HepG2 (cell line): ENCODE measurements around the gene ITIH2. TPM values are rescaled to one million over a fixed set of nuclear protein-coding genes. Genes with fewer than 3 reads are reported as not detected.

Experiments used
- ARNT2 ChIP-seq: sonication (generic); formaldehyde crosslinking; IDR thresholded peaks from 2 replicates; pipeline ENCODE4 v1.8.0; 2022; ENCODE audit warnings: mild to moderate bottlenecking, low read depth, missing genetic modification reagents, moderate library complexity
- ESRRA ChIP-seq: sonication (generic); formaldehyde crosslinking; IDR thresholded peaks from 2 replicates; pipeline ENCODE4 v1.5.1; 2020; ENCODE audit warnings: mild to moderate bottlenecking, low read depth, missing genetic modification reagents
- GLMP ChIP-seq: sonication (generic); formaldehyde crosslinking; IDR thresholded peaks from 2 replicates; pipeline ENCODE4 v1.9.0; 2021; ENCODE audit warnings: missing genetic modification reagents, mild to moderate bottlenecking, borderline replicate concordance
- HOXA5 ChIP-seq: sonication (generic); formaldehyde crosslinking; IDR thresholded peaks from 2 replicates; pipeline ENCODE4 v1.4.0; 2020; ENCODE audit warnings: missing genetic modification reagents
- JUN ChIP-seq: sonication (generic); formaldehyde crosslinking; IDR thresholded peaks from 2 replicates; pipeline ENCODE4 v1.4.0; 2020; ENCODE audit warnings: mild to moderate bottlenecking, missing genetic modification reagents
- JUND ChIP-seq: sonication (generic); formaldehyde crosslinking; IDR thresholded peaks from 2 replicates; pipeline ENCODE4 v1.8.0; 2022; ENCODE audit warnings: mild to moderate bottlenecking, missing genetic modification reagents
- KAT7 ChIP-seq: IDR thresholded peaks from 2 replicates; pipeline ENCODE4 v1.6.1; 2018; ENCODE audit warnings: borderline replicate concordance, missing compliant biosample characterization
- LRRFIP1 ChIP-seq: sonication (generic); formaldehyde crosslinking; conservative IDR thresholded peaks from 2 replicates; pipeline ENCODE4 v1.4.0; 2020; ENCODE audit warnings: missing genetic modification reagents
- NFIC ChIP-seq: IDR thresholded peaks from 2 replicates; pipeline ENCODE4 v1.6.1; 2012; ENCODE audit warnings: mild to moderate bottlenecking, low read length, inconsistent platforms
- PAWR ChIP-seq: sonication (generic); formaldehyde crosslinking; IDR thresholded peaks from 2 replicates; pipeline ENCODE4 v1.4.0; 2020; ENCODE audit warnings: missing genetic modification reagents, mild to moderate bottlenecking, borderline replicate concordance
- RFXAP ChIP-seq: sonication (generic); formaldehyde crosslinking; IDR thresholded peaks from 2 replicates; pipeline ENCODE4 v1.4.0; 2020; ENCODE audit warnings: missing genetic modification reagents, borderline replicate concordance
- SP2 ChIP-seq: sonication (generic); formaldehyde crosslinking; IDR thresholded peaks from 2 replicates; pipeline ENCODE4 v1.5.1; 2020; ENCODE audit warnings: mild to moderate bottlenecking, missing genetic modification reagents
- SRSF1 ChIP-seq: fragments of 200-400 bp; formaldehyde crosslinking; optimal IDR thresholded peaks from 2 replicates; pipeline ENCODE3; 2017; ENCODE audit warnings: mild to moderate bottlenecking, low read depth, low read length, moderate library complexity
- SSRP1 ChIP-seq: IDR thresholded peaks from 2 replicates; pipeline ENCODE4 v1.6.1; 2016; ENCODE audit warnings: control low read depth
- TAF1 ChIP-seq: sonication (generic); formaldehyde crosslinking; IDR thresholded peaks from 2 replicates; pipeline ENCODE4 v1.4.0; 2020; ENCODE audit warnings: missing genetic modification reagents
- U2AF1 ChIP-seq: fragments of 200-400 bp; formaldehyde crosslinking; optimal IDR thresholded peaks from 2 replicates; pipeline ENCODE3; 2017; ENCODE audit warnings: mild to moderate bottlenecking, low read depth, low read length
- ZNF12 ChIP-seq: sonication (generic); formaldehyde crosslinking; IDR thresholded peaks from 2 replicates; pipeline ENCODE4 v1.5.0; 2020; ENCODE audit warnings: missing genetic modification reagents
- ZNF263 ChIP-seq: sonication (generic); formaldehyde crosslinking; IDR thresholded peaks from 2 replicates; pipeline ENCODE4 v1.4.0; 2020; ENCODE audit warnings: missing genetic modification reagents
- ZNF280B ChIP-seq: sonication (generic); formaldehyde crosslinking; IDR thresholded peaks from 2 replicates; pipeline ENCODE4 v1.5.0; 2020; ENCODE audit warnings: missing genetic modification reagents, mild to moderate bottlenecking, borderline replicate concordance
- ZNF292 ChIP-seq: sonication (generic); formaldehyde crosslinking; IDR thresholded peaks from 2 replicates; pipeline ENCODE4 v1.8.1; 2022; ENCODE audit warnings: mild to moderate bottlenecking, low read depth, missing genetic modification reagents, borderline replicate concordance
- ZNF550 ChIP-seq: sonication (generic); formaldehyde crosslinking; IDR thresholded peaks from 2 replicates; pipeline ENCODE4 v1.4.0; 2020; ENCODE audit warnings: mild to moderate bottlenecking, missing genetic modification reagents, borderline replicate concordance
- ZNF644 ChIP-seq: IDR thresholded peaks from 2 replicates; pipeline ENCODE4 v1.6.1; 2016; ENCODE audit warnings: low read depth
- ZNF792 ChIP-seq: IDR thresholded peaks from 2 replicates; pipeline ENCODE4 v1.6.1; 2016
- polyA plus RNA-seq, 8 experiments: library from polyadenylated mRNA; depleted of rRNA in 3 of 8; stranded (reverse) in 7 of 8; unstranded in 1 of 8; fragments of >200 nt; fragmentation: Illumina TruSeq in 4 of 8; extraction: Trizol in 4 of 8; gene quantifications; 2 replicates each; pipeline versions ENCODE4 v1.2.1 to v1.2.3, GENCODE V29; 2011 to 2016; ENCODE audit warnings: low read depth in 4 of 8, missing spikeins in 1 of 8, mixed read lengths in 1 of 8; ENCODE audit not compliant: insufficient read depth in 1 of 8
- total RNA-seq, 5 experiments: library from RNA; depleted of rRNA; stranded (reverse); fragments of >200 nt; fragmentation: Illumina TruSeq; extraction: Trizol; gene quantifications; 2 replicates each; pipeline ENCODE4 v1.2.3, GENCODE V29; 2016; ENCODE audit warnings: low read depth in 1 of 5

ITIH2 gene
- total and polyA plus RNA-seq, 2 of the 13 experiments (the other 11 are each of a cell fraction or from before 2014, with no cell fraction given) = 1,197 to 1,427 TPM

GRCh38 chr10:7787857-7788638 lies 84.9 kb downstream of the ITIH2 start, which contains the start of the genes ATP5F1C and KIN (continued):
- TF ChIP-seq PAWR = no peak
- TF ChIP-seq ZNF292 (CRISPR knock-in tag) = peak; percentile 31; the same call in 1 of the 2 replicates
- TF ChIP-seq SP2 = peak; percentile 88
- no peak for TF ChIP-seq NFIC
- no peak for TF ChIP-seq JUND (CRISPR knock-in tag)
- peak; percentile 88; the same call in 1 of the 2 replicates for TF ChIP-seq KAT7 (CRISPR knock-in tag)
- no peak for TF ChIP-seq JUN (CRISPR knock-in tag)
- no peak for TF ChIP-seq RFXAP (CRISPR knock-in tag)
- TF ChIP-seq SRSF1 = no peak
- peak; percentile 71; the same call in 1 of the 2 replicates for TF ChIP-seq ZNF792 (CRISPR knock-in tag)
- TF ChIP-seq ZNF644 (CRISPR knock-in tag) = peak; percentile 66; the same call in 1 of the 2 replicates
- 0 out of 2 replicates have a peak, but pooled peaks have one; percentile 70 for TF ChIP-seq GLMP (CRISPR knock-in tag)
- TF ChIP-seq HOXA5 (CRISPR knock-in tag) = no peak; the same call in 1 of the 2 replicates
- TF ChIP-seq ZNF280B (CRISPR knock-in tag) = peak; percentile 43; the same call in 1 of the 2 replicates
- TF ChIP-seq U2AF1 = no peak
- TF ChIP-seq ESRRA (CRISPR knock-in tag) = peak; percentile 48; the same call in 1 of the 2 replicates
- no peak for TF ChIP-seq LRRFIP1 (CRISPR knock-in tag)
- TF ChIP-seq ZNF12 = no peak
- no peak for TF ChIP-seq ZNF550 (CRISPR knock-in tag)
- no peak for TF ChIP-seq ZNF263
- no peak for TF ChIP-seq SSRP1 (CRISPR knock-in tag)
- TF ChIP-seq TAF1 (CRISPR knock-in tag) = peak; percentile 91
- TF ChIP-seq ARNT2 = peak; percentile 82; the same call in 1 of the 2 replicates
